ENCODE results near the gene SNX27.

SNX27 gene

GRCh38 chr1:151611832-151612500 lies at the start of gene SNX27:
Gene SNX27 (plus strand): TSS chr1:151612050. CDS start chr1:151612202, 152 bp downstream.
- peak; percentile 71 for DNase-seq (ENCODE audit: low read depth, low spot score)

- no peak for DNase-seq (ENCODE audit: low read depth, low spot score)
These were observed 49.2 kb upstream of the SNX27 start for GRCh38 chr1:151562661-151563060.

GRCh38 chr1:151563376-151563775 lies 48.5 kb upstream of the SNX27 start:
- DNase-seq (ENCODE audit: low read depth, low spot score) = no peak

- no peak for DNase-seq (ENCODE audit: low read depth, low spot score)
These were observed 46.2 kb upstream of the SNX27 start for GRCh38 chr1:151565502-151566189.

GRCh38 chr1:151568626-151569088 lies 43.2 kb upstream of the SNX27 start:
- DNase-seq (ENCODE audit: low read depth, low spot score) = no peak

GRCh38 chr1:151570819-151571218 lies 41.0 kb upstream of the SNX27 start:
- DNase-seq (ENCODE audit: low read depth, low spot score) = no peak

- DNase-seq (ENCODE audit: low read depth, low spot score) = no peak
These were observed 37.0 kb upstream of the SNX27 start for GRCh38 chr1:151574575-151575529.

GRCh38 chr1:151577173-151577572 lies 34.7 kb upstream of the SNX27 start:
- no peak for DNase-seq (ENCODE audit: low read depth, low spot score)

- no peak for DNase-seq (ENCODE audit: low read depth, low spot score)
These were observed 32.9 kb upstream of the SNX27 start for GRCh38 chr1:151578941-151579340.

GRCh38 chr1:151579436-151580225 lies 32.2 kb upstream of the SNX27 start:
- DNase-seq (ENCODE audit: low read depth, low spot score) = no peak

- no peak for DNase-seq (ENCODE audit: low read depth, low spot score)
These were observed 30.4 kb upstream of the SNX27 start for GRCh38 chr1:151581451-151581850.

- DNase-seq (ENCODE audit: low read depth, low spot score) = no peak
These were observed 29.9 kb upstream of the SNX27 start for GRCh38 chr1:151581921-151582320.

GRCh38 chr1:151583796-151584195 lies 28.1 kb upstream of the SNX27 start:
- no peak for DNase-seq (ENCODE audit: low read depth, low spot score)

- DNase-seq (ENCODE audit: low read depth, low spot score) = no peak
These were observed 27.6 kb upstream of the SNX27 start for GRCh38 chr1:151584278-151584677.

- DNase-seq (ENCODE audit: low read depth, low spot score) = no peak
These were observed 27.1 kb upstream of the SNX27 start for GRCh38 chr1:151584780-151585179.

GRCh38 chr1:151585622-151586021 lies 26.2 kb upstream of the SNX27 start:
- no peak for DNase-seq (ENCODE audit: low read depth, low spot score)

- no peak for DNase-seq (ENCODE audit: low read depth, low spot score)
These were observed 20.9 kb upstream of the SNX27 start for GRCh38 chr1:151590961-151591360.

GRCh38 chr1:151593730-151594129 lies 18.1 kb upstream of the SNX27 start:
- no peak for DNase-seq (ENCODE audit: low read depth, low spot score)

GRCh38 chr1:151594143-151594625 lies 17.7 kb upstream of the SNX27 start:
- peak; percentile 21 for DNase-seq (ENCODE audit: low read depth, low spot score)

- no peak for DNase-seq (ENCODE audit: low read depth, low spot score)
These were observed 15.5 kb upstream of the SNX27 start for GRCh38 chr1:151596166-151596953.

Measured in smooth muscle cell of the brain vasculature (primary cell).